GM19025 (cell line): ENCODE measurements around the gene MYRF.

Experiments used
- ATAC-seq: cut with Tn5 transposase; IDR thresholded peaks from one replicate; pipeline ENCODE4 v1.9.1; 2021; ENCODE audit warnings: mild to moderate bottlenecking, low read depth, moderate library complexity; ENCODE audit not compliant: unreplicated experiment

The MYRF gene

DNA sequence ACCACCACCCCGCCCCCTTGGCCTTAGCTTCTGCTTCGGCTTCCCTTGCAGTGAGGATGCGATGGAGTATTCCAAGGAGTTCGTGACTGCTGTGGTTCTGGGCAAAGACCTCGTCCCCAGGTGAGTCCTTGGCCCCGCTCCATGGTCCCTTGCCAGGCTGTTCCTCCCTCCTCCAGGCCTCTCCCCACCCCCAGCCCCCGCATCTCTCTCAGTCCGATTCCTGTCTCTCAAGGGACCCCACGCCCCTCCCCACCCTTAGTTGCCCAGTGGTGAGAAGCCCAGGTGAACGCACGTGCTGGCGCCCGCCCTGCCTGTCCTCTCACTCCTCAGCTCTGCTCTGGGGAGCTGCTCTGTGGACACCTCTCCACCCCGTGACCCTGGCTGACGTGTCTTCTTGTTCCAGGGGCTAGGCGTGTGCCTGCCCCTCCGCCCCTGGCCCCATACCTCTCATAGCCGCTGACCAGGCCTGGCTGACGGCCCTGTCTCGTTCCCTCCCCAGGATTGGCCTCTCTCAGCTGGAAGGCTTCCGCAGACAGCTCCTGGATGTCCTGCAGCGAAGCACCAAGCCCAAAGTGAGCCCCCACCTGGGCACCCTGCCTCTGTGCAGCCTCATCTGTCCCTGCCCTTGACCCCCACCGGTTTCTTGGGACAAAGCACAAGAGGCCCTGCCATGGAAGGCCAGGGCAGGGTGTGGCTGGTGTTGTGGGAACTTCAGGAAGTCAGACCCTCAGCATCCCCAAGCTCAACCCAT, 14.6 kb upstream of the MYRF start:
- no peak for ATAC-seq

DNA sequence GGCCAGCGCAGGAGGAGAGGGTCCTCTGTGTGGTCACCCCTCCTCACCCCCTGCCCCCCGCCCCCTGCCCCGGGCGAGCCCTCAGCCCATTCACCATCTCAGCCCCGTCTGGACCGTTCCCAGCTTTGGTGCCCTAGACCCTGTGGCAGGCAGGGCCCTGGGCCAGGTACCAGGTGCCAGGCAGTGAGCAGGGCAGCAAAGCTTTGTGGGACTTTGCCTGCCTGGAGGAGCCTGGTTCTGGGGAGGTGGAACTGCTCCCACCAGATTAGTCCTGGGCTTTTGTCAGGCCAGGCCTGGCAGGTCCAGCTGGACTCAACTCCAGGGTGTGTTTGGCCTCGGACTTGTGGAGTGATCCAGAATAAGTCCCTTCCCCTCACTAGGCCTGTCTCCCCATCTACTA, 13.7 kb upstream of the MYRF start:
- ATAC-seq: no peak

DNA sequence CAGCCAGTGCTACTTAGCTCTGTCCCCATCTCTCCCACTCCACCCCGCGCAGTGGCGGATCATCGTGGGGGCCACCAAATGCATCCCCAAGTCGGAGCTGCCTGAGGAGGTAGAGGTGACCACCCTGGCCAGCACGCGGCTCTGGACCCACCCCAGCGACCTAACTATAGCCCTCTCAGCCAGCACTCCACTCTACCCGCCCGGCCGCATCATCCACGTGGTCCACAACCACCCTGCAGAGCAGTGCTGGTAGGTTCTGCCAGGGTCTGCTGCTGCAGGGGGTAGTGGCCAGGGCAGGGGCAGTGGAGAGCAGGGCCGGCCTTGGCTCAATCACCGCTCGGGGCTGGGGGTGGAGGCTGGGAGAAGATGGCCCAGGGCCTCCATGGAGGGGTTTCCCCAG, 13.0 kb upstream of the MYRF start:
- no peak for ATAC-seq

DNA sequence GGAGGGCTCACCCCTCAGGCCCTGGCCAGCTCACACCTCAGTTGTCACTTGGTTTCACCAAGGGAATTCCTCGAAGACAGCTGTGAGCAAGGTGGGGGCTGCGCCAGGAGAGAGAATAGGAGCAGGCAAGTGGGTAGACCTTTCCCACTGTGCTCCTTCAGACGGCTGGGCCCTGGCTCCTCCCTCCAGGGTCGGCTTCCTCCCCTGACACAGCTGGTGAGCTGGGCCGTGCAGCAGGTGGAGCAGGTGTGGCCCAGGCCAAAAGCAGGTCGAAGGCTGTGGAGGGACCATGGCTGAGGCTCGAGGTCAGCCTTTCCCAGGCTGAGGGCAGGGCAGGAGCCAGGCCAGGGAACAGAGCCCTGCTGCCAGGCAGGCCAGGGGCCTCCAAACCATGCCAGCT, 12.5 kb upstream of the MYRF start:
- no peak for ATAC-seq

DNA sequence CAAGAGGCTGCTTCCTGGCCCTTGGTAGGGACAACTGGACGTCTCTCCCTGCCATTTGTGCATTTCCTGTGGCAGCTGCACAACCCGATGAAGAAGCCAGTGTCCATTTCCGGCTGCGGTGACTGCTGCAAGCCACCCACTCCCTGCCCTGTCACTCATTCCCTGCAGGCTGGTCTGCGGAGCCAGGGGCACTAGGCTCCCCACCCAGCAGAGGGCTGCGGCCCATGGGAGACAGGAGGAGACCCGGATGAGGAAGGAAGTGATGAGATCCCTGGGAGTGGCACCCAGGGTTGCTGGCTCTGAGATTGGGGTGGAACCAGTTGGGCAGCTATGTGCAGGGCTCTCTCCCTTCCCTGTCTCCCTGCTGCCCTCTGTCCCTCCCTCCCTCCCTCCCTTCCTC, 10.0 kb upstream of the MYRF start:
- no peak for ATAC-seq

DNA sequence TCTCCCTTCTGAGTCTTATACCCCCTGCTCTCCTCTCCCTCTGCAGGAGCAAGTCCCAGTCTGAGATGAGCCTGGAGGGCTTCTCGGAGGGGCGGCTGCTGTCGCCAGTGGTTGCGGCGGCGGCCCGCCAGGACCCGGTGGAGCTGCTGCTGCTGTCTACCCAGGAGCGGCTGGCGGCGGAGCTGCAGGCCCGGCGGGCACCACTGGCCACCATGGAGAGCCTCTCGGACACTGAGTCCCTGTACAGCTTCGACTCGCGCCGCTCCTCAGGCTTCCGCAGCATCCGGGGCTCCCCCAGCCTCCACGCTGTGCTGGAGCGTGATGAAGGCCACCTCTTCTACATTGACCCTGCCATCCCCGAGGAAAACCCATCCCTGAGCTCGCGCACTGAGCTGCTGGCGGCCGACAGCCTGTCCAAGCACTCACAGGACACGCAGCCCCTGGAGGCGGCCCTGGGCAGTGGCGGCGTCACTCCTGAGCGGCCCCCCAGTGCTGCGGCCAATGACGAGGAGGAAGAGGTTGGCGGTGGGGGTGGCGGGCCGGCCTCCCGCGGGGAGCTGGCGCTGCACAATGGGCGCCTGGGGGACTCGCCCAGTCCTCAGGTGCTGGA, 8.8 kb upstream of the MYRF start:
- ATAC-seq: no peak

DNA sequence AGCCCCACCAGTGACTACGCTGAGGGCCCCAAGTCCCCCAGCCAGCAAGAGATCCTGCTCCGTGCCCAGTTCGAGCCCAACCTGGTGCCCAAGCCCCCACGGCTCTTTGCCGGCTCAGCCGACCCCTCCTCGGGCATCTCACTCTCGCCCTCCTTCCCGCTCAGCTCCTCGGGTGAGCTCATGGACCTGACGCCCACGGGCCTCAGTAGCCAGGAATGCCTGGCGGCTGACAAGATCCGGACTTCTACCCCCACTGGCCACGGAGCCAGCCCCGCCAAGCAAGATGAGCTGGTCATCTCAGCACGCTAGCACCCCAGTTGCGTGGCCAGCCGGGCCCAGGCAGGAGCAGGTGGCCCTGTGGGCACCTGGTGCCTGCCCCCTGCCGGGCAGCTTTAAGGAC, 8.3 kb upstream of the MYRF start:
- no peak for ATAC-seq

DNA sequence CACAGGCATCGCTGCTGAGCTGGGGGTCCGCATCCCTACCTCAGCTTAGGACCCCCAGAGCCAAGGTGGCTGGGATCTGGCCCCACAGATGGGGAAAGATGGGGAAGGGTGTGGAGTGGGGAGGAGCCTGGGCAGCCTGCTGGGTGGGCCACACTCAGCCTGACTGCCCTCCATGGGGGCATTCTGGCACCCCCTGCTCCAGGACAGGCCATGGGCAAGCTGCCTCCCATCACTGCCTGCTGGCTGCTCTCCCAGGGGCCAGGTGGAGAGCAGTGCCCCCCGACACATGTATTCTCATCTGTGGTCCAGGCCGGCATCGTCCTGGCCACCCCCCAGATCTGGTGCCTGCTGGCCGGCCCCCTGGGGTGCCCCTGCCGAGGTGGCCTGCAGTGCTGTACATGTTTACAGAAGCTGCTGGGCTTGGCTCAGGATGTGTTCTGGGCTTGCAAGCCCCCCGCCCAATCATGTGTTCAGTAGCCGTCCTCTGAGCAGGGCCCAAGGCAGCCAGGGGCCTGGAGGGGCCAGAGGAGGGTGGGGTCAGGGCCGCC, 7.8 kb upstream of the MYRF start:
- ATAC-seq: no peak

DNA sequence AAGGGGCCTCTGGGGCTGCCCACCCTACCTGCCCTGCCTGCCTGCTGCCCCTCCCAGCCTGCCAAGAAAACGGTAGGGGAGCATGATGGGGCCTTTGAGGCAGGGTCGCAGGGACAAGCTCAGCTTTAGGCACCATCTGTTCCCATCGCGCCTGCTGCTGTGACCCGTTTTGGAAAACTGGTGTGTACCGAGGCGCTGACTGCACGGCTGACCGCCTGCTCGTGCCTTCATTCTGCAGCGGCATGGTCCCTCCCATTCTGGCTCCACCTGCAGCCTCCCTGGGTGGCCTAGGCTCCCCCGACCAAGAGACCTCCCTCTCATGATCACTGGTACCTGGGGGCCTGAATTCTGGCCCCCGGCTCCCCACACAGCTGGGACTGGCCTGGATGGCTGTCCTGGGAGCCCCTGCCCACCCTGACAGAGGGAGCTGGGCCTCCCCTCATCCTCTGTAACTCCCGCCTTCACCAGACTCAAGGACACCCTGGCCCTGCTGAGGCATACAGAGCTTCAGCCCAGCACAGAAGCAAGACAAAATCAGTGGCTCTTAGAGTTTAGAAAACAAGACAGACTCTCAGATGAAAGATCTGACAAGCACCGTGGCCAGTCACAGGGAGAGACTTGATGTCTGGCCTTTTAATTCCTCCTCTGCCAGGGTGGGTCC, 6.5 kb upstream of the MYRF start:
- no peak for ATAC-seq

DNA sequence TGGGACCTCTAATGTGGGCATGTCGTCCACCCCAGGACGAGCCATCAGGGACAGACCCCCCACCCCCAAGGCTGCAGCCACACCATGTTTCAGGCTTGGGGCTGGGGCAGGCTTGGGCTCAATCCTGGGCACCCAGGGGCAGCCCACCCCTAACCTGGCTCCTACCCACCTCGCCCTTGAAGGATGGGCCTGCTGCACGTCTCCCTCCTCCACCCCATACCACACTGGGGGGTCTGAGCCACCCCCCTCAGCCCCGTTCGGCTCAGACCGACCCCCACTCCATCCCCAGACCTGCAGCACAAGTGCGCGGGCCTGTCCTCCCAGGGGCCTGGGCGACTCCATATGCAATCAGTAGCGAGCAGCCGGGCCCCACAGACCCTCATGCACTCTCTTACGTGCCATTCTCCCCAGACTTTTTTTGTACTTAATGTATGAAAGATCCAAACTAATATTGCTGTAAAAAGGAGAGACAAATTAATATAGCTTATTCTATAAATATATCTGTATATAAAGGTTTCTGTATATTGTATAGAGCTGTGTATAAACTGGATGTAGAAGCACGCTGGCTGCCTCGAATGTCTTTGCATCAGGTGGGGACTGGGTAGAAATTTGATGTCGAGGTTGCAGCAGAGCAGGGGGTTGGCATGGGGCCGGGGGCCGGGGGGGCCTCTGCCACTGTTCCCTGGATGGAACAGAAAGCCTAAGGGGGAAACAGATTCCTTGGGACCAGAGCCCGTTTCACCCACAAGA, 5.8 kb upstream of the MYRF start:
- no peak for ATAC-seq

DNA sequence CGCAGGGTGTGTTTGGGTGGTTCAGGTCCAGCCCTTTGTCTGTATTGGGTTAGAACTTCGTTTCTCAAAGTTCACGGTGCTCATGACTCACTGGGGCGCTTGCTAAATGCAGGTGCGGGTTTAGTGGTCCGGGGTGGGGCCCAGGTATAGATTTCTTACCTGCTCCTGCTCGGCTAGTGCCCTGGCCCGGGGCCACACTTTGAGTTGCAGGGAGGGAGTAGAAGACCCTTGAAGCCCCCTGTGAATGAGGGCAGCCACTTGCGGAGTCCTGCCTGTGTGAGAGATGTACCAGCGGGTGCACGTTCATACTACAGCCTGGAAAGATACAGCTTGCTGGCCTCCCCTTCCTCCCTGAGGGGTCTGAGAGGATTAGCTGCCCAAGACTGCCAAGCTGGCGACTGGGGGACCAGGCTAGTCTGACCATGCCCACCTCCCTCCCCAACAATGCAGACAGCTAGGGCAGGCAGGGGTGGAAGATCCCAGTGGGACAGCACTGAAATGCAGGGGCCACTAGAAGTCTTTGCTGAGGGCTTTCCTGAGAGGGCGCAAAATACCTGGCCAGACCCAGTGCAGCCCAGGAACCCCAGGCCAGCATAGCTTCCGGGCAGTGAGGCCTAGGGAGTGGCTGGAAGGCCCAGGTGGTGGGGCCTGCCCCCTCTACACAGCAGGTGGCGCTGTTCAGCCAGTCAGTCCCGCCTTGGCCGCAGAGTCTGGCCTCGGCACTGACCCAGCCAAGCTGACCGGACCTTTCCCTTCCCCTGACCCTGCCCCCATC, 5.1 kb upstream of the MYRF start:
- ATAC-seq: no peak

DNA sequence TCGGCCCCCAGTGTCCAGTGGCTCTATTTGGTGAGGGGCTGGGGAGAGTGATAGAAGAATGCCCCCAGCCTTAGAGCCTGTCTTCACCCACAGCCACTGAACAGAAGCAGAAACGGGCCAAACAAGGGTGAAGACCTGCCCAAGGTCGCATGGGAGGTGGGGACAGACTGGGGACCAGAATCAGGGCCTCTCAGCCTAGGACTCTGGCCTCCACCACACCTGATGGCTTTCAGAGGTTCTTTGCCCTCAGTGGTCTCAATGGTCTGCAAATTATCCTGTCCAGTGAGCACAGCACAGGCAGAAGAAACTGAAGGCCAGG, 4.5 kb upstream of the MYRF start:
- ATAC-seq: no peak

DNA sequence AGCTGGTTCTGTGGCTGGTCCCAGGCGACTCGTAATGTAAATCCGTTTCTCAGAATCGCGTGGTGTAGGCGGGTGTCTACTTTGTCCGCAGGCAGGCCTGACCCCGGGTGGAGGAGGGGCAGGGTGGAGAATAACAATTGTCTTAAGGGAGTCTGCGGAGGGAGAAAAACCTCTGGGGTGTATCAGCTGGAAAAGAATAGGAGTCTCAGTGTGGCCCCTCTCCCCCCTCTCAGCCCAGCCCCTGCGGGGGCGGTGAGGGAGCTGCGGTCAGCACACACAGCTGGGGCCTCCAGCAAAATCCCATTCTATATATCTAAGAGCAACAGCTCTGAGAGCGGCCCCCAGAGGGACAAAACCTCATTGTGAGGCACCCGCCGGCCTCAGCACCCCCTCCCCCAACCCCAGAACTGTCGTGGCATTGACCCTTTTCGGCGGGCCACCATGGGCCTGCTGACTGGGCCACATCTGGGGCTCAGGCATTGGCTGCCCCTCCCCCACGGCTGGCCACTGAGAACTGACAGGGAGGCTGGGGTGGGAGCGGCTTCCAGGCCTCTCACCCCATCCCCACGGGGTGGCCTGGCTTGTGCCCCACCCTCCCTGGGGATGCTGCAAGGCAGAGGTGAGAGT, 2.7 kb upstream of the MYRF start:
- ATAC-seq: no peak

DNA sequence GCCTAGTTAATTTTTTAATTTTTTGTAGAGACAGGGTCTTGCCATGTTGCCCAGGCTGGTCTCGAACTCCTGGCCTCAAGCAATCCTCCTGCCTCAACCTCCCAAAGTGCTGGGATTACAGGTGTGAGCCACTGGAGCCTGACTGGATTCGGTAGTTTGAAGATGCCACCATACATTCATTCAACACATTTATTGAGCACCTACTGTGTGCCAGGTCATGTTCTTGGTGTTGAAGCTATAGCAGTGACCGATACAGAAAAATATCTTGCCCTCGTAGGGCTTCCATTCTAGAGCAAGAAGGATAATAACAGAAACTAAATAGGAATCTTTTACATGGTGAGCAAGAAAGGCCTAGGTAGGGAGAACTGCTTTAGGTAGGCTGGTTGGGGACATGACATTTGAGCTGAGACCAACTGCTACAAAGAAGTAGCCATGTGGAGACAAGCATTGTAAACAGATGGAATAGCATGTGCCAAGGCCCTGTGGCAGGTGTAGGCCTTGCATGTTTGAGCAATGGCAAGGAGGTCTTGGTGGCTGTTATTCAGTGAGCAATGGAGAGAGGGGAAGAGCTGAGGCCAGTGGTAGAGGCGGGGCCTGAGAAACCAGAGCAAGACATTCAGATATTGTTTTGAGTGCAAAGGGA, 1.7 kb upstream of the MYRF start:
- ATAC-seq: no peak

DNA sequence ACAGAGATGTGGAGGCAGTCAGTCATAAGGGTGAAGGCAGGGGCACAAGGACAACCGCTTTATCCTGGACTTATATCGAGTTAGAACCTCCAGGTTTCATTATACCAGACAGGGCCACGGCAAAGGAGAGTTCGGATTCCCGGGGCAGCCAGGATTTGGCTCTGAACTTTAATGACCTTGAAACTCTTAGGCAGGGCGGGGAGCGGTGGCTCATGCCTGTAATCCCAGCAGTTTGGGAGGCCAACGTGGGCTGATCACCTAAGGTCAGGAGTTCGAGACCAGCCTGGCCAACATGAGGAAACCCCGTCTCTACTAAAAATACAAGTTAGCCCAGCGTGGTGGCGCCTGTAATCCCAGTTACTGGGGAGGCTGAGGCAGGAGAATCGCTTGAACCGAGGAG, 1.1 kb upstream of the MYRF start:
- no peak for ATAC-seq

DNA sequence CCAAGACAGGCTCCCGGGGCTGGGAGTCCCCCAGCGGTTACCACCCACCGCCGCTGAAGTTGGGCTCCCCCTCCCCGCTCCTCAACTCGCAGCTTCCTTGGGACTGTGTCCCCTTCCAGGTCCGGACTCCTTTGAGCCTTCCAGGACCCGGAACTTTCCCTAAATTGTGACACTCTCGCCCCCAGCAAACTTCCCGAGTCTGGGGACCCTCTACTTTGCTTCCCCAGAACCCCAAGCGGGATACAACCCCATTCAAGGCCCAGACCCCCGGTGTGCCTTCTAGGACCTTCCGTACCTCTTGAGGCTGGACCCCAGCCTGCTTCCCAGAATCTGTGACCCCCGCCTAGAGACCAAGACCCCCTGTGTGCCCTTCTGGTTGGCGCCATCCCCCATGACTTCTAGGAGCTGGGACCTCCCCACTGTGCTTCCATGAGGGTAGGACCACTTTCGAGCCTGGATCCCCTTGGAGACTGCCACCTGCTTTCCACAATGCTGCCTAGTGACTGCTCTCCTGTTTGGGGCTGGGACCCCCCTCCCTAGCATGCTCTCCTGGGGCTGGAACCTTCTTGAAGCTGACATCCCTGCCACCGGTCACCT, 587 bp downstream of the MYRF start:
- no peak for ATAC-seq

DNA sequence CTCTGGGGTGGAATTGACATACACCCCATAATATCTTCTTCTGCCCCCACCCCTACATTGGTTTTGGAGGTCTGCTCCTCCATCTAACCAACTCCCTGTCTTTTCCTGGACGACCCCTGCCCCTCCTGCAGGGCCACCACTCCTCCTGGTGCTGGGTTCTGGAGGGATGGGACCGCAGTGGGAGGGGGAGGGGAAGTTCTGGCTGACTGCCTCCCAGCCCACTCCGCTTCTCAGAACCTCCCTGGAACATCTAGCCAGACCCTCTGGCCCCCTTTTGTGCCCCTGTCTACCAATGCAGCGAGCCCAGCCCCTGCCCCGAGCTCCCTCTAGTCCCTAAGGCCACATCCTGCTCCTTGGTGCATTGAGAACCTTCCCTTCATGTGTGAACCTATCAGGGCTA, 1.2 kb downstream of the MYRF start:
- no peak for ATAC-seq

DNA sequence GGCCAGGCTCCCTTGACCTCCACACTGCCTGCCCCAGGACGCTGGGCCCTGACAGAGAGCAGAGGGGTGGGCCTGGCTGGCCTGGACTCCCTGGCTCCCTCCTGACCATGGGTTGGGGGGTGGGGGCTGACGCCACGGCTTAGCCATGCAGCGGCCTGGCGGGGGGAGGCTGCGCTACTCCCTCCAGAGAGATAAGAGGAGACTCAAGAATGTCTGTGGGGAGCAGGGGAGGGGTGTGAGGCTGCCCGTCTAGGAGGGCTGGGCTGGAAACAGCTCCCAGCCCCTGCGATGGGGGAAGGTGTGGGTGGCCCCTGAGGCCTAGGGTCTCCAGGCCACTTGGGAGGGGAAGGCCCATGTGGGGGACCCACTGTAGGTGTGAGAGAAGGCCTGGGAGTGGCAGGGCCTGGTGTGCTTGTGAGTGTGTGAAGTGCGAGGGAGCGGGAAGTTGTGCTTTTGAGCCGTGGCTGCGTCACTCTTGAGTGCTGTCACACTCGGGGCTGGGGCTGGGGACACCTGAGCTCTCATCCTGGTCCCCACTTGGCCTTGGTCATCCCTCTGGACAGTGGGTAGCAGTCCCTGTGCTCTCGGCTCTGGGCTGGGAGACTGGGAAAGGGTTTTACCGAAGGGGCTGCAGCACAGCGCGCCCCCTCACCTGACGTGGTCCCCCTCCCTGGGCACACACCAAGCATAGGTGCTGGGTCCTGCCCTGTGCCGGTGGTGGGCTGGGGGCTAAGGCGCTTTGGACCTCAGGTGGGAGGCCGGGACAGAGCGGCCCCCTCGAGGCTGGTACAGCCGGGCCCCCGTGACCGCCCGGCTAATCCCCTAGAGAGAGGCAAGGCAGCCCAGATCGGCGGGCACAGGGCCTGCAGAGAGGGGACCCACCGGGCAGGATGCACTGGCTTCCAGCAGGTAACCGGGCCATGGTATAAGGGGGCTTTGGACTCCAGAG, 2.4 kb downstream of the MYRF start:
- no peak for ATAC-seq
